GM12878 (cell line): ENCODE measurements around the gene LAMA5. TPM values are rescaled to one million over a fixed set of nuclear protein-coding genes. Genes with fewer than 3 reads are reported as not detected.

Experiments used
- ATAC-seq: fragments of 200-7000 bp; cut with Tn5 transposase; 3 replicates; pipeline ENCODE4 v1.9.1; 2020; ENCODE audit warnings: mild to moderate bottlenecking, moderate library complexity
- BruUV-seq: library from RNA; stranded (reverse); fragments of 400-500 nt; replicated peaks from 2 replicates; lab custom pipeline; 2021; lab: Mats Ljungman, UMichigan
- CTCF ChIA-PET: fragments of 300-600 bp; sonication (Branson Sonifier 250); formaldehyde crosslinking; extraction: SDS; loops from one replicate; lab custom pipeline; 2021; ENCODE audit warnings: inconsistent platforms; lab: Yijun Ruan, JAX
- POLR2A ChIA-PET: fragments of 350-600 bp; formaldehyde crosslinking; extraction: SDS; loops from one replicate; lab custom pipeline; 2021; ENCODE audit warnings: inconsistent platforms; lab: Charles Lee
- RAD21 ChIA-PET: fragments of 300-600 bp; sonication (Branson Sonifier 250); formaldehyde crosslinking; loops from one replicate; lab custom pipeline; 2023; ENCODE audit warnings: antibody characterized with exemption; ENCODE audit not compliant: unreplicated experiment; lab: Charles Lee
- SMC1A ChIA-PET: fragments of 300-600 bp; sonication (Branson Sonifier 250); formaldehyde crosslinking; loops from one replicate; lab custom pipeline; 2023; ENCODE audit not compliant: unreplicated experiment, uncharacterized antibody; lab: Charles Lee
- DNase-seq: peaks from one replicate; pipeline ENCODE4 v3.0.0-alpha.2; 2011; ENCODE audit warnings: low read depth, low spot score
- FAIRE-seq: peaks from 3 replicates; lab custom pipeline; 2011; peaks lifted over from hg19 to GRCh38; lab: Jason Lieb, UNC
- H2AFZ ChIP-seq: 2 replicates; pipeline ENCODE4 v1.6.0; 2011; ENCODE audit warnings: low read depth, low read length, control low read depth; ENCODE audit not compliant: control insufficient read depth
- H3K27ac ChIP-seq: 2 replicates; pipeline ENCODE4 v1.5.1; 2011; ENCODE audit warnings: control low read depth; ENCODE audit not compliant: control insufficient read depth, insufficient read depth
- H3K27me3 ChIP-seq, 2 experiments: replicated peaks in 1 of 2; 2 replicates each; pipeline versions ENCODE4 v1.6.0 to v1.6.1; 2011; ENCODE audit warnings: low read length in 1 of 2; ENCODE audit not compliant: control insufficient read depth in 2 of 2, insufficient read depth in 2 of 2
- H3K36me3 ChIP-seq, 2 experiments: 2 replicates each; pipeline ENCODE4 v1.5.1; 2011; ENCODE audit warnings: low read length in 1 of 2; ENCODE audit not compliant: control insufficient read depth in 2 of 2, insufficient read depth in 2 of 2
- H3K4me1 ChIP-seq: 2 replicates; pipeline ENCODE4 v1.6.1; 2011; ENCODE audit warnings: mild to moderate bottlenecking, low read length, moderate library complexity, mixed read lengths; ENCODE audit not compliant: control insufficient read depth, insufficient read depth
- H3K4me2 ChIP-seq: 2 replicates; pipeline ENCODE4 v1.6.0; 2011; ENCODE audit warnings: control low read depth; ENCODE audit not compliant: control insufficient read depth, insufficient read depth
- H3K4me3 ChIP-seq: fragments of 200-600 bp; sonication (generic); 2 replicates; pipeline ENCODE4 v1.5.1; 2016
- H3K79me2 ChIP-seq: 2 replicates; pipeline ENCODE4 v1.6.0; 2011; ENCODE audit warnings: low read length; ENCODE audit not compliant: control insufficient read depth, insufficient read depth
- H3K9ac ChIP-seq: 2 replicates; pipeline ENCODE4 v1.8.0; 2011; ENCODE audit warnings: low read length, control low read depth, mixed read lengths; ENCODE audit not compliant: control insufficient read depth, insufficient read depth
- H3K9me3 ChIP-seq: replicated peaks from 3 replicates; pipeline ENCODE4 v1.5.1; 2011; ENCODE audit warnings: mild to moderate bottlenecking, low read length; ENCODE audit not compliant: control insufficient read depth, insufficient read depth
- H4K20me1 ChIP-seq: 2 replicates; pipeline ENCODE4 v1.6.0; 2011; ENCODE audit not compliant: control insufficient read depth, insufficient read depth
- ASH2L ChIP-seq: fragments of 300-600, 200-600 bp; sonication (generic); IDR thresholded peaks from 2 replicates; pipeline ENCODE4 v1.6.1; 2017; ENCODE audit warnings: low read depth, mild to moderate bottlenecking, borderline replicate concordance
- ATF7 ChIP-seq: fragments of 450-650 bp; IDR thresholded peaks from 2 replicates; pipeline ENCODE4 v1.6.1; 2016; ENCODE audit warnings: low read depth, mild to moderate bottlenecking
- CBX3 ChIP-seq: fragments of 200-600 bp; sonication (generic); IDR thresholded peaks from 2 replicates; pipeline ENCODE4 v1.6.1; 2016; ENCODE audit warnings: low read depth, borderline replicate concordance
- DPF2 ChIP-seq: fragments of 450-650 bp; IDR thresholded peaks from 2 replicates; pipeline ENCODE4 v1.6.1; 2017; ENCODE audit warnings: mild to moderate bottlenecking
- ELK1 ChIP-seq: IDR thresholded peaks from 2 replicates; pipeline ENCODE4 v1.6.1; 2012; ENCODE audit warnings: low read depth, low read length, improper control_type of control experiment
- EP300 ChIP-seq, 2 experiments: fragments of 150-350 bp in 1 of 2; IDR thresholded peaks; 2 replicates each; pipeline ENCODE4 v1.6.1; 2011 to 2012; ENCODE audit warnings: low read depth in 2 of 2, low read length in 2 of 2, borderline replicate concordance in 1 of 2, improper control_type of control experiment in 1 of 2, inconsistent platforms in 1 of 2; ENCODE audit not compliant: control insufficient read depth in 1 of 2
- FOXM1 ChIP-seq: IDR thresholded peaks from 2 replicates; pipeline ENCODE4 v1.6.1; 2012; ENCODE audit warnings: low read depth, mild to moderate bottlenecking, inconsistent platforms, low read length, moderate library complexity
- KLF5 ChIP-seq: fragments of 450-650 bp; IDR thresholded peaks from 2 replicates; pipeline ENCODE4 v1.6.1; 2014; ENCODE audit warnings: mild to moderate bottlenecking; ENCODE audit not compliant: partially characterized antibody
- MYB ChIP-seq: fragments of 150-350 bp; IDR thresholded peaks from 2 replicates; pipeline ENCODE4 v1.6.1; 2014; ENCODE audit warnings: mild to moderate bottlenecking, low read depth, low read length, borderline replicate concordance
- MYC ChIP-seq: IDR thresholded peaks from 2 replicates; pipeline ENCODE4 v1.6.1; 2011; ENCODE audit warnings: mild to moderate bottlenecking, low read length, moderate library complexity, inconsistent platforms; ENCODE audit not compliant: insufficient read depth, insufficient replicate concordance, insufficient read length, severe bottlenecking
- PAX8 ChIP-seq: fragments of 450-650 bp; IDR thresholded peaks from 2 replicates; pipeline ENCODE4 v1.6.1; 2017; ENCODE audit warnings: mild to moderate bottlenecking, moderate library complexity
- SP1 ChIP-seq: IDR thresholded peaks from one replicate; pipeline ENCODE4 v1.6.1; 2011; ENCODE audit warnings: low read depth, low read length
- ZNF207 ChIP-seq: fragments of 450-650 bp; IDR thresholded peaks from 2 replicates; pipeline ENCODE4 v1.6.1; 2014; ENCODE audit warnings: antibody characterized with exemption, mild to moderate bottlenecking, borderline replicate concordance
- WGBS: methylation state at CpG from one replicate; pipeline ENCODE4 v1.1.6; 2016; ENCODE audit warnings: low lambda C conversion rate; ENCODE audit not compliant: insufficient replicate concordance, insufficient coverage; ENCODE audit errors: missing lambda C conversion rate; 5-methylcytosine and 5-hydroxymethylcytosine counted together
- in situ Hi-C: fragments of 300-500 bp; cut with MboI; formaldehyde crosslinking; loops from 9 replicates; pipeline ENCODE4 v1.14.3; 2018; ENCODE audit warnings: mixed read lengths
- intact Hi-C: fragments of 100-400 bp; cut with micrococcal nuclease; formaldehyde crosslinking; loops from one replicate; pipeline ENCODE4 v1.14.2; 2022; ENCODE audit not compliant: unreplicated experiment
- polyA plus RNA-seq, 11 experiments: library from polyadenylated mRNA; depleted of rRNA in 4 of 11; unstranded in 6 of 11; stranded (reverse) in 5 of 11; fragments of >200 nt; fragmentation: Nextera tagmentation in 4 of 11; fragmentation: Illumina TruSeq in 1 of 11; extraction: Ambion mirVana in 4 of 11; extraction: Trizol in 1 of 11; gene quantifications; 1 replicate in 1 of 11; 2 replicates in 10 of 11; pipeline versions ENCODE4 v1.2.1 to v1.2.3, GENCODE V29; 2011 to 2016; ENCODE audit warnings: inconsistent platforms in 2 of 11, missing spikeins in 2 of 11, low read depth in 1 of 11
- total RNA-seq, 4 experiments: library from RNA; depleted of rRNA in 3 of 4; stranded (reverse); fragments of >200 nt in 3 of 4; fragmentation: Illumina TruSeq in 1 of 4; extraction: Trizol in 1 of 4; gene quantifications; 2 replicates each; pipeline versions ENCODE4 v1.2.1 to v1.2.3, GENCODE V29; 2013 to 2021
- TF ChIP-seq, protein P1 (sequence below): IDR thresholded peaks from 2 replicates; pipeline ENCODE4 v1.6.1; 2011; ENCODE audit warnings: borderline replicate concordance, low read depth, mild to moderate bottlenecking, moderate library complexity, mixed read lengths, low read length; ENCODE audit not compliant: insufficient read depth; ENCODE audit errors: extremely low read length
- TF ChIP-seq, protein P2 (sequence below): fragments of 450-650 bp; formaldehyde crosslinking; IDR thresholded peaks from 2 replicates; pipeline ENCODE4 v1.5.0; 2022; ENCODE audit warnings: mild to moderate bottlenecking, missing genetic modification characterization
- TF ChIP-seq, protein P3 (sequence below): fragments of 150-350 bp; IDR thresholded peaks from 2 replicates; pipeline ENCODE4 v1.6.1; 2016; ENCODE audit warnings: low read depth, low read length

The LAMA5 gene
- total and polyA plus RNA-seq, 10 of the 15 experiments (the other 5 are each of a cell fraction or from before 2014, with no cell fraction given): 0.09 to 3.1 (median 1.6) TPM; not detected in 3

GRCh38 chr20:62265365-62265764 lies 101.7 kb downstream of the LAMA5 start:
- intact Hi-C loops (no loop called here), in situ Hi-C loops (no loop called here)
- FAIRE-seq: no peak
- ChIA-PET CTCF (no interaction called here), SMC1A (no interaction called here), RAD21 (no interaction called here), POLR2A (interaction anchor here (0.5 kb wide), 1 partner anchor 77 kb away, joined by 4 read pairs; no protein-coding TSS in a partner anchor)
- no peak overlapping the region for H3K9ac ChIP-seq
- no peak for DNase-seq
- WGBS: 96% methylated on average over 1 of the region's 1 CpG
- H3K79me2 ChIP-seq: no peaks in the 10 kb centered on the region
- no peaks in the 10 kb centered on the region for H4K20me1 ChIP-seq
- no peaks in the 10 kb centered on the region; the same call in 2 of the 3 replicates for H3K9me3 ChIP-seq
- no peaks in the 10 kb centered on the region for H3K27me3 ChIP-seq
- H3K4me2 ChIP-seq: no peak overlapping the region
- no peak for ATAC-seq
- BruUV-seq: no TSS peak
- H3K4me1 ChIP-seq: no peaks in the 10 kb centered on the region
- no peak overlapping the region for H3K4me3 ChIP-seq
- peaks cover 12 to 14% of the 10 kb centered on the region in 2 experiments; a peak in 3 of 4 replicates for H3K36me3 ChIP-seq
- no peak overlapping the region for H3K27ac ChIP-seq
- no peak overlapping the region for H2AFZ ChIP-seq
- no peak for TF ChIP-seq MYB
- TF ChIP-seq ZNF207: no peak
- TF ChIP-seq ASH2L: no peak
- TF ChIP-seq EP300 (IDR thresholded peaks at IDR 0.05; ENCODE audit: borderline replicate concordance in 1 of 2, control insufficient read depth in 1 of 2, low read depth in 2 of 2, low read length in 2 of 2): no peak
- TF ChIP-seq SP1: no peak
- TF ChIP-seq DPF2: no peak
- TF ChIP-seq CBX3: no peak
- TF ChIP-seq ELK1: no peak
- TF ChIP-seq KLF5: no peak
- no peak for TF ChIP-seq MYC
- no peak for TF ChIP-seq PAX8
- TF ChIP-seq, protein P1, sequence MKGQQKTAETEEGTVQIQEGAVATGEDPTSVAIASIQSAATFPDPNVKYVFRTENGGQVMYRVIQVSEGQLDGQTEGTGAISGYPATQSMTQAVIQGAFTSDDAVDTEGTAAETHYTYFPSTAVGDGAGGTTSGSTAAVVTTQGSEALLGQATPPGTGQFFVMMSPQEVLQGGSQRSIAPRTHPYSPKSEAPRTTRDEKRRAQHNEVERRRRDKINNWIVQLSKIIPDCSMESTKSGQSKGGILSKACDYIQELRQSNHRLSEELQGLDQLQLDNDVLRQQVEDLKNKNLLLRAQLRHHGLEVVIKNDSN: no peak
- TF ChIP-seq, protein P2, sequence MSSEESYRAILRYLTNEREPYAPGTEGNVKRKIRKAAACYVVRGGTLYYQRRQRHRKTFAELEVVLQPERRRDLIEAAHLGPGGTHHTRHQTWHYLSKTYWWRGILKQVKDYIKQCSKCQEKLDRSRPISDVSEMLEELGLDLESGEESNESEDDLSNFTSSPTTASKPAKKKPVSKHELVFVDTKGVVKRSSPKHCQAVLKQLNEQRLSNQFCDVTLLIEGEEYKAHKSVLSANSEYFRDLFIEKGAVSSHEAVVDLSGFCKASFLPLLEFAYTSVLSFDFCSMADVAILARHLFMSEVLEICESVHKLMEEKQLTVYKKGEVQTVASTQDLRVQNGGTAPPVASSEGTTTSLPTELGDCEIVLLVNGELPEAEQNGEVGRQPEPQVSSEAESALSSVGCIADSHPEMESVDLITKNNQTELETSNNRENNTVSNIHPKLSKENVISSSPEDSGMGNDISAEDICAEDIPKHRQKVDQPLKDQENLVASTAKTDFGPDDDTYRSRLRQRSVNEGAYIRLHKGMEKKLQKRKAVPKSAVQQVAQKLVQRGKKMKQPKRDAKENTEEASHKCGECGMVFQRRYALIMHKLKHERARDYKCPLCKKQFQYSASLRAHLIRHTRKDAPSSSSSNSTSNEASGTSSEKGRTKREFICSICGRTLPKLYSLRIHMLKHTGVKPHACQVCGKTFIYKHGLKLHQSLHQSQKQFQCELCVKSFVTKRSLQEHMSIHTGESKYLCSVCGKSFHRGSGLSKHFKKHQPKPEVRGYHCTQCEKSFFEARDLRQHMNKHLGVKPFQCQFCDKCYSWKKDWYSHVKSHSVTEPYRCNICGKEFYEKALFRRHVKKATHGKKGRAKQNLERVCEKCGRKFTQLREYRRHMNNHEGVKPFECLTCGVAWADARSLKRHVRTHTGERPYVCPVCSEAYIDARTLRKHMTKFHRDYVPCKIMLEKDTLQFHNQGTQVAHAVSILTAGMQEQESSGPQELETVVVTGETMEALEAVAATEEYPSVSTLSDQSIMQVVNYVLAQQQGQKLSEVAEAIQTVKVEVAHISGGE: no peak
- TF ChIP-seq FOXM1: no peak
- TF ChIP-seq ATF7: no peak
- TF ChIP-seq, protein P3, sequence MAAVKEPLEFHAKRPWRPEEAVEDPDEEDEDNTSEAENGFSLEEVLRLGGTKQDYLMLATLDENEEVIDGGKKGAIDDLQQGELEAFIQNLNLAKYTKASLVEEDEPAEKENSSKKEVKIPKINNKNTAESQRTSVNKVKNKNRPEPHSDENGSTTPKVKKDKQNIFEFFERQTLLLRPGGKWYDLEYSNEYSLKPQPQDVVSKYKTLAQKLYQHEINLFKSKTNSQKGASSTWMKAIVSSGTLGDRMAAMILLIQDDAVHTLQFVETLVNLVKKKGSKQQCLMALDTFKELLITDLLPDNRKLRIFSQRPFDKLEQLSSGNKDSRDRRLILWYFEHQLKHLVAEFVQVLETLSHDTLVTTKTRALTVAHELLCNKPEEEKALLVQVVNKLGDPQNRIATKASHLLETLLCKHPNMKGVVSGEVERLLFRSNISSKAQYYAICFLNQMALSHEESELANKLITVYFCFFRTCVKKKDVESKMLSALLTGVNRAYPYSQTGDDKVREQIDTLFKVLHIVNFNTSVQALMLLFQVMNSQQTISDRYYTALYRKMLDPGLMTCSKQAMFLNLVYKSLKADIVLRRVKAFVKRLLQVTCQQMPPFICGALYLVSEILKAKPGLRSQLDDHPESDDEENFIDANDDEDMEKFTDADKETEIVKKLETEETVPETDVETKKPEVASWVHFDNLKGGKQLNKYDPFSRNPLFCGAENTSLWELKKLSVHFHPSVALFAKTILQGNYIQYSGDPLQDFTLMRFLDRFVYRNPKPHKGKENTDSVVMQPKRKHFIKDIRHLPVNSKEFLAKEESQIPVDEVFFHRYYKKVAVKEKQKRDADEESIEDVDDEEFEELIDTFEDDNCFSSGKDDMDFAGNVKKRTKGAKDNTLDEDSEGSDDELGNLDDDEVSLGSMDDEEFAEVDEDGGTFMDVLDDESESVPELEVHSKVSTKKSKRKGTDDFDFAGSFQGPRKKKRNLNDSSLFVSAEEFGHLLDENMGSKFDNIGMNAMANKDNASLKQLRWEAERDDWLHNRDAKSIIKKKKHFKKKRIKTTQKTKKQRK: no peak
